IMR-90 (cell line): ENCODE results near the gene PLA2G12A. TPM values are rescaled to one million over a fixed set of nuclear protein-coding genes. Genes with fewer than 3 reads are reported as not detected.

Experiments
- ATAC-seq: fragments of 200-7000 bp; cut with Tn5 transposase; 2 replicates; pipeline ENCODE4 v1.9.1; 2020; ENCODE audit warnings: low read depth, mild to moderate bottlenecking, moderate library complexity
- BruUV-seq: library from RNA; stranded (reverse); fragments of 400-500 nt; replicated peaks from 2 replicates; lab custom pipeline; 2021; lab: Mats Ljungman, UMichigan
- CTCF ChIA-PET: fragments of 300-600 bp; formaldehyde crosslinking; extraction: SDS; loops from one replicate; lab custom pipeline; 2021; ENCODE audit warnings: antibody characterized with exemption; lab: Yijun Ruan, JAX
- POLR2A ChIA-PET: fragments of 300-600 bp; sonication (Branson Sonifier 250); formaldehyde crosslinking; loops from one replicate; lab custom pipeline; 2022; ENCODE audit warnings: antibody characterized with exemption; ENCODE audit not compliant: unreplicated experiment; lab: Charles Lee
- DNase-seq: peaks from one replicate; pipeline ENCODE4 v3.0.0; 2013
- H2AFZ ChIP-seq: replicated peaks from 2 replicates; pipeline ENCODE3; 2013; ENCODE audit warnings: low read length, mild to moderate bottlenecking; ENCODE audit not compliant: poor library complexity
- H2AK5ac ChIP-seq: 2 replicates; pipeline ENCODE4 v1.6.1; 2013; ENCODE audit warnings: low read depth, low read length, inconsistent platforms
- H2AK9ac ChIP-seq: replicated peaks from 2 replicates; pipeline ENCODE3; 2013; ENCODE audit warnings: mild to moderate bottlenecking, low read depth, low read length, moderate library complexity; ENCODE audit not compliant: poor library complexity
- H2BK120ac ChIP-seq: 2 replicates; pipeline ENCODE4 v1.6.1; 2013; ENCODE audit warnings: low read depth, low read length, inconsistent platforms
- H2BK15ac ChIP-seq: 3 replicates; pipeline ENCODE4 v1.6.1; 2013; ENCODE audit warnings: low read depth, low read length, inconsistent platforms
- H2BK20ac ChIP-seq: 2 replicates; pipeline ENCODE4 v1.6.1; 2013; ENCODE audit warnings: low read depth, mild to moderate bottlenecking, inconsistent platforms, low read length, moderate library complexity
- H2BK5ac ChIP-seq: 2 replicates; pipeline ENCODE4 v1.6.1; 2013; ENCODE audit warnings: mild to moderate bottlenecking, low read depth, low read length, inconsistent platforms; ENCODE audit not compliant: poor library complexity, severe bottlenecking
- H3K14ac ChIP-seq: replicated peaks from 2 replicates; pipeline ENCODE4 v1.6.1; 2013; ENCODE audit warnings: low read depth, low read length, inconsistent platforms
- H3K18ac ChIP-seq: 2 replicates; pipeline ENCODE4 v1.6.1; 2013; ENCODE audit warnings: low read depth, low read length, control low read depth
- H3K23ac ChIP-seq: 2 replicates; pipeline ENCODE4 v1.6.1; 2013; ENCODE audit warnings: low read depth, low read length, inconsistent platforms
- H3K27ac ChIP-seq: 2 replicates; pipeline ENCODE4 v1.5.1; 2013; ENCODE audit warnings: mild to moderate bottlenecking, control low read depth, low read length; ENCODE audit not compliant: insufficient read depth
- H3K27me3 ChIP-seq: 2 replicates; pipeline ENCODE4 v1.6.1; 2013; ENCODE audit warnings: low read length; ENCODE audit not compliant: control insufficient read depth, insufficient read depth
- H3K36me3 ChIP-seq: 2 replicates; pipeline ENCODE4 v1.6.1; 2013; ENCODE audit warnings: low read length, mixed read lengths; ENCODE audit not compliant: control insufficient read depth, insufficient read depth
- H3K4ac ChIP-seq: 2 replicates; pipeline ENCODE4 v1.6.1; 2013; ENCODE audit warnings: low read depth, low read length, inconsistent platforms
- H3K4me1 ChIP-seq: 2 replicates; pipeline ENCODE4 v1.6.1; 2013; ENCODE audit warnings: low read length, mixed read lengths; ENCODE audit not compliant: control insufficient read depth, insufficient read depth
- H3K4me2 ChIP-seq: 2 replicates; pipeline ENCODE4 v1.6.1; 2013; ENCODE audit warnings: low read depth, mild to moderate bottlenecking, control low read depth, low read length, moderate library complexity
- H3K4me3 ChIP-seq: 2 replicates; pipeline ENCODE4 v1.5.1; 2013; ENCODE audit warnings: low read depth, mild to moderate bottlenecking, control low read depth, low read length, moderate library complexity; ENCODE audit not compliant: insufficient read depth
- H3K56ac ChIP-seq: 2 replicates; pipeline ENCODE4 v1.6.1; 2013; ENCODE audit warnings: low read length, inconsistent platforms; ENCODE audit not compliant: insufficient read depth; ENCODE audit errors: extremely low read depth
- H3K79me1 ChIP-seq, 2 experiments: 2 replicates each; pipeline ENCODE4 v1.6.1; 2013; ENCODE audit warnings: low read length in 2 of 2, inconsistent platforms in 1 of 2, low read depth in 1 of 2
- H3K9ac ChIP-seq: 2 replicates; pipeline ENCODE4 v1.6.1; 2013; ENCODE audit warnings: low read depth, low read length, control low read depth
- H3K9me1 ChIP-seq: 2 replicates; pipeline ENCODE4 v1.6.1; 2013; ENCODE audit warnings: low read length, inconsistent platforms; ENCODE audit not compliant: insufficient read depth
- H3K9me3 ChIP-seq: 2 replicates; pipeline ENCODE4 v1.6.1; 2013; ENCODE audit warnings: low read length; ENCODE audit not compliant: control insufficient read depth, insufficient read depth
- H4K20me1 ChIP-seq: 2 replicates; pipeline ENCODE4 v1.6.1; 2013; ENCODE audit warnings: low read length, inconsistent platforms; ENCODE audit not compliant: insufficient read depth
- H4K5ac ChIP-seq: 2 replicates; pipeline ENCODE4 v1.6.1; 2013; ENCODE audit warnings: mild to moderate bottlenecking, low read depth, low read length, control low read depth
- H4K8ac ChIP-seq, 2 experiments: 2 replicates each; pipeline ENCODE4 v1.6.1; 2013; ENCODE audit warnings: low read depth in 2 of 2, low read length in 2 of 2, control low read depth in 1 of 2, inconsistent platforms in 1 of 2
- H4K91ac ChIP-seq: 2 replicates; pipeline ENCODE4 v1.6.1; 2013; ENCODE audit warnings: low read depth, low read length, inconsistent platforms; ENCODE audit not compliant: insufficient read depth
- WGBS, 2 experiments: methylation state at CpG; one replicate each; pipeline versions ENCODE4 v1.1.5 to v1.1.7; 2013; ENCODE audit warnings: missing lambda C conversion rate in 2 of 2; ENCODE audit not compliant: insufficient read length in 1 of 2; ENCODE audit errors: extremely low coverage in 2 of 2; 5-methylcytosine and 5-hydroxymethylcytosine counted together
- dilution Hi-C: fragments of 300-500 bp; cut with HindIII; formaldehyde crosslinking; loops from one replicate; pipeline ENCODE4 v1.14.3; 2018; ENCODE audit warnings: low sequenced_read_pairs; ENCODE audit not compliant: unreplicated experiment
- in situ Hi-C: fragments of 300-500 bp; cut with MboI; formaldehyde crosslinking; loops from 3 replicates; pipeline ENCODE4 v1.14.3; 2019; ENCODE audit warnings: low sequenced_read_pairs, inconsistent platforms, mixed read lengths
- intact Hi-C: fragments of 100-400 bp; cut with micrococcal nuclease; formaldehyde crosslinking; loops from 2 replicates; pipeline ENCODE4 v1.10.0; 2022
- polyA plus RNA-seq, 3 experiments: library from polyadenylated mRNA; depleted of rRNA; stranded (reverse); fragments of >200 nt; gene quantifications; 2 replicates each; pipeline ENCODE4 v1.2.3, GENCODE V29; 2012; ENCODE audit warnings: low replicate concordance in 1 of 3
- total RNA-seq: library from RNA; depleted of rRNA; stranded (reverse); fragments of >200 nt; gene quantifications from 2 replicates; pipeline ENCODE4 v1.2.3, GENCODE V29; 2012
- TF ChIP-seq, protein P1 (sequence below): fragments of 150-350 bp; IDR thresholded peaks from 2 replicates; pipeline ENCODE4 v1.6.1; 2017; ENCODE audit warnings: mild to moderate bottlenecking, antibody characterized with exemption, low read length, low read depth

PLA2G12A gene
- total and polyA plus RNA-seq, 2 of the 4 experiments (the other 2 are of a cell fraction) = 10.3 to 17.4 TPM

DNA sequence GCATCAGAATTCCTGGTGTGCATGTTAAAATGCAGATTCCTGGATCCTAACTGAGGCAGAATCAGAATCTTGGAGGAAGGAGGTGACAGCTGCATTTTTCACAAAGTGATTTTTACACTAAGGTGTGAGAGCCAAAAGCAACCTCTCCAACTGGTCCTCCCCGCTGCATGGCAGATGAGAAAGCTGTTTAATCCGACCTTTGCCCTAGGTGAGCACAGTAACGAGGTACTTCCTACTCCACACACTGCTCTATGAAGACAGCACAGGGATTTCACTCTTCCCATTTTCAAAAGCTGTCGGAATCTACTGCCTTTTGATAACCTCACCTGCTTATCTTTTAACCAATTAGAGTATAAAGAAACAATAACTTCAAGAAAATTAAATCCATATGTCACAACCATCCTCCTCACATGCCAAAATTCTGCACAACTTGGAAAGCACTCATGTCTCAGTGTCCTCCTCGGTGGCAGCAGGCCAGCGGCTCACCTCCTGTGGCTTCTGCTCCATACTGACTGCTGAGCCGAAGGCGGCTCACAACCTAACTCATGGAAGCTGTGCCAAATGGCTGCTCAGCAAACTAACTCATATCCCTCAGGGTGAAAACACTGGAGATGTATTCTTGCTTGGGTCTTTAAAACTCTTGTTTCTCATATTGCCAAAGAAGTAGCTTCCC is 30.2 kb downstream of the PLA2G12A start (continued):
- TF ChIP-seq, protein P1, sequence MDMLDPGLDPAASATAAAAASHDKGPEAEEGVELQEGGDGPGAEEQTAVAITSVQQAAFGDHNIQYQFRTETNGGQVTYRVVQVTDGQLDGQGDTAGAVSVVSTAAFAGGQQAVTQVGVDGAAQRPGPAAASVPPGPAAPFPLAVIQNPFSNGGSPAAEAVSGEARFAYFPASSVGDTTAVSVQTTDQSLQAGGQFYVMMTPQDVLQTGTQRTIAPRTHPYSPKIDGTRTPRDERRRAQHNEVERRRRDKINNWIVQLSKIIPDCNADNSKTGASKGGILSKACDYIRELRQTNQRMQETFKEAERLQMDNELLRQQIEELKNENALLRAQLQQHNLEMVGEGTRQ = no peak

DNA sequence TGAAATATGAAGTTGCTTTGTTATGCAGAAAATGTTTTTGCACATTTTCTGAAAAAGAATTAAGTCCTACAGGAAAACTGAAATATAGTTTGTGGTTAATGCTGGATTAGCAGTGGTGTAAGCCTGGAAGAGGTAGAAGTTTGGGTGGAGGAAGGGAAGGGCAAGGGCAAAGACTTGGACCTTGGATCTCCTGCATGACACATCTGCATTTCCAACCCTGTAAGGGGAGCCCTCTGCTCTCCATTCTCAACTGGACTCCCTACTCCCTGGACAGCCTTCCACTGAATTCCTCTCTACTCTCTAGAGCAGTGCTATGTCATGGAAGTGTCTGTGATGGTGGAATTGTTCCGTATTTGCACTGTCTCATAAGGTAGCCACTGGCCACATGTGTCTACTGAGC is 31.2 kb downstream of the PLA2G12A start:
- no CpG with 5 or more reads among the region's 1 CpG for WGBS, 2 experiments
- Histone ChIP-seq H4K20me1 (peaks cover 3% of the 10 kb centered on the region), H3K79me1 (peaks cover 38 to 44% of the 10 kb centered on the region in 2 experiments), H3K9me3 (no peaks in the 10 kb centered on the region), H2BK120ac (no peak overlapping the region), H3K27ac (no peak overlapping the region), H3K36me3 (peaks cover 17% of the 10 kb centered on the region; the same call in 1 of the 2 replicates), H3K14ac (no peak overlapping the region), H3K27me3 (no peaks in the 10 kb centered on the region), H2AK9ac (no peak overlapping the region), H2BK15ac (no peak overlapping the region), H4K8ac (no peak overlapping the region), H3K4me1 (peaks cover 7% of the 10 kb centered on the region), H4K91ac (no peak overlapping the region), H3K4me3 (no peak overlapping the region), H3K56ac (no peak overlapping the region), H2AFZ (no peak overlapping the region), H2BK5ac (no peak overlapping the region), H3K18ac (no peak overlapping the region), H3K4ac (no peak overlapping the region), H3K9ac (no peak overlapping the region), H3K23ac (no peak overlapping the region), H4K5ac (no peak overlapping the region), H3K9me1 (peaks cover 18% of the 10 kb centered on the region; the same call in 1 of the 2 replicates), H3K4me2 (no peak overlapping the region), H2AK5ac (no peak overlapping the region), H2BK20ac (no peak overlapping the region)
- in situ Hi-C loops (no loop called here), intact Hi-C loops (no loop called here), dilution Hi-C loops (no loop called here)
- no TSS peak for BruUV-seq
- CTCF ChIA-PET = no interaction called here
- ATAC-seq (no peak), DNase-seq (no peak)
- TF ChIP-seq, protein P1 = no peak
- POLR2A ChIA-PET = no interaction called here
